Limb (tissue), 2 donors: Measurements from ENCODE around the gene MCOLN2.
"Not testable (repeated sequence)": the region's sequence is repeated elsewhere in the genome, so short reads cannot be mapped to it uniquely, and the experiment has no call there.

Experiments
- DNase-seq, 2 donors: peaks; one replicate each; pipeline ENCODE4 v3.0.0-alpha.2; 2016; ENCODE audit errors: extremely low spot score in 2 of 2

The MCOLN2 gene

GRCh38 chr1:84902727-84903126 is 94.2 kb downstream of the MCOLN2 start:
- not testable (repeated sequence) for DNase-seq

- no peak for DNase-seq
Measured at GRCh38 chr1:84899969-84900368, 96.9 kb downstream of the MCOLN2 start.

- no peak for DNase-seq
Measured at GRCh38 chr1:84896279-84896678, 100.6 kb downstream of the MCOLN2 start.

GRCh38 chr1:84892705-84893618 is 104.0 kb downstream of the MCOLN2 start, which contains the start of gene LPAR3:
Gene LPAR3 (minus strand): TSS chr1:84893206. CDS start chr1:84866120, 27,086 bp downstream.
- peak in 1 of 2 donors; percentile 59 for DNase-seq

- DNase-seq = no peak
Measured at GRCh38 chr1:84890566-84890965, 106.3 kb downstream of the MCOLN2 start.

GRCh38 chr1:84889437-84889836 is 107.5 kb downstream of the MCOLN2 start:
- DNase-seq = no peak

- no peak for DNase-seq
Measured at GRCh38 chr1:84888753-84889152, 108.2 kb downstream of the MCOLN2 start.

- DNase-seq = no peak
Measured at GRCh38 chr1:84887261-84887934, 109.5 kb downstream of the MCOLN2 start.

GRCh38 chr1:84885469-84885868 is 111.4 kb downstream of the MCOLN2 start:
- no peak for DNase-seq

GRCh38 chr1:84884671-84885389 is 112.1 kb downstream of the MCOLN2 start:
- no peak for DNase-seq

- DNase-seq = no peak
Measured at GRCh38 chr1:84883286-84883685, 113.6 kb downstream of the MCOLN2 start.

- DNase-seq = no peak
Measured at GRCh38 chr1:84877592-84877991, 119.3 kb downstream of the MCOLN2 start.

- DNase-seq = no peak
Measured at GRCh38 chr1:84876353-84876752, 120.6 kb downstream of the MCOLN2 start.
